Transverse colon (tissue), 4 donors: ENCODE data around the gene TNRC18.

Experiments used
- EP300 ChIP-seq: sonication (generic); formaldehyde crosslinking; IDR thresholded peaks from one replicate; pipeline ENCODE4 v1.6.1; 2017; ENCODE audit warnings: antibody characterized with exemption, low read depth
- POLR2A ChIP-seq: fragments of 450-650 bp; IDR thresholded peaks from one replicate; pipeline ENCODE4 v1.6.1; 2016; ENCODE audit warnings: antibody characterized with exemption, mild to moderate bottlenecking, moderate library complexity
- POLR2AphosphoS5 ChIP-seq, 3 donors: sonication (generic); formaldehyde crosslinking; IDR thresholded peaks; one replicate each; pipeline ENCODE4 v1.6.1; 2016; ENCODE audit warnings: antibody characterized with exemption in 3 of 3
- TF ChIP-seq, protein P1 (sequence below), 5 experiments: fragments of 200-600 bp in 3 of 5; fragments of 450-650 bp in 2 of 5; sonication (generic) in 3 of 5; IDR thresholded peaks; 1 replicate in 2 of 5; 2 replicates in 3 of 5; pipeline ENCODE4 v1.5.1; 2016 to 2017; ENCODE audit warnings: antibody characterized with exemption in 5 of 5, inconsistent platforms in 3 of 5, mild to moderate bottlenecking in 2 of 5, moderate library complexity in 1 of 5

DNA sequence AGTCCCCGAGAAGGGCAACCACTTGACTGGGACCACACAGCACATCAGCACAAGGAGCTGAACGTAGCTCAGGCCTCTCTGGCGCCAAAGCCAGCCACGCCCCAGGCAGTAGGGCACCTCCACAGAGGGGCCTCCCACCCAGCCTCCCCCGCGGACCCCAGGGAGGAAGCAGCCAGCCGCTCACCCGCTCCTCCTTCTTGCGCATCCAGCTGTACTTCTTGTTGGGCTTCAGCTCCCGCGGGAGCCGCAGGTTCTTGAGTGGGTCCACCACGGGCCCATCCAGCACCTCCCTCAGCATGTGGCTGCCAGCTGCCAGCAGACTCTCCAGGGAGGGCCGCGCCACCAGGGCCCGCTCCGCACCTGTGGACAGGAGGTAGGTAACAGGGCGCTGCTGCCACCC lies 61.2 kb downstream of the TNRC18 start:
- TF ChIP-seq, protein P1, sequence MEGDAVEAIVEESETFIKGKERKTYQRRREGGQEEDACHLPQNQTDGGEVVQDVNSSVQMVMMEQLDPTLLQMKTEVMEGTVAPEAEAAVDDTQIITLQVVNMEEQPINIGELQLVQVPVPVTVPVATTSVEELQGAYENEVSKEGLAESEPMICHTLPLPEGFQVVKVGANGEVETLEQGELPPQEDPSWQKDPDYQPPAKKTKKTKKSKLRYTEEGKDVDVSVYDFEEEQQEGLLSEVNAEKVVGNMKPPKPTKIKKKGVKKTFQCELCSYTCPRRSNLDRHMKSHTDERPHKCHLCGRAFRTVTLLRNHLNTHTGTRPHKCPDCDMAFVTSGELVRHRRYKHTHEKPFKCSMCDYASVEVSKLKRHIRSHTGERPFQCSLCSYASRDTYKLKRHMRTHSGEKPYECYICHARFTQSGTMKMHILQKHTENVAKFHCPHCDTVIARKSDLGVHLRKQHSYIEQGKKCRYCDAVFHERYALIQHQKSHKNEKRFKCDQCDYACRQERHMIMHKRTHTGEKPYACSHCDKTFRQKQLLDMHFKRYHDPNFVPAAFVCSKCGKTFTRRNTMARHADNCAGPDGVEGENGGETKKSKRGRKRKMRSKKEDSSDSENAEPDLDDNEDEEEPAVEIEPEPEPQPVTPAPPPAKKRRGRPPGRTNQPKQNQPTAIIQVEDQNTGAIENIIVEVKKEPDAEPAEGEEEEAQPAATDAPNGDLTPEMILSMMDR (IDR thresholded peaks at IDR 0.05): no peak
- TF ChIP-seq POLR2AphosphoS5 (IDR thresholded peaks at IDR 0.05) (no peak), POLR2A (no peak), EP300 (no peak)
